DMS53 (cell line): ENCODE results near the gene GLB1L.
A peak's percentile ranks its signal among the peaks of the same experiment; 100 is the strongest.

Source experiments
- DNase-seq: peaks from one replicate; lab custom pipeline; 2025; lab: John Stamatoyannopoulos, UW

Gene GLB1L

DNA sequence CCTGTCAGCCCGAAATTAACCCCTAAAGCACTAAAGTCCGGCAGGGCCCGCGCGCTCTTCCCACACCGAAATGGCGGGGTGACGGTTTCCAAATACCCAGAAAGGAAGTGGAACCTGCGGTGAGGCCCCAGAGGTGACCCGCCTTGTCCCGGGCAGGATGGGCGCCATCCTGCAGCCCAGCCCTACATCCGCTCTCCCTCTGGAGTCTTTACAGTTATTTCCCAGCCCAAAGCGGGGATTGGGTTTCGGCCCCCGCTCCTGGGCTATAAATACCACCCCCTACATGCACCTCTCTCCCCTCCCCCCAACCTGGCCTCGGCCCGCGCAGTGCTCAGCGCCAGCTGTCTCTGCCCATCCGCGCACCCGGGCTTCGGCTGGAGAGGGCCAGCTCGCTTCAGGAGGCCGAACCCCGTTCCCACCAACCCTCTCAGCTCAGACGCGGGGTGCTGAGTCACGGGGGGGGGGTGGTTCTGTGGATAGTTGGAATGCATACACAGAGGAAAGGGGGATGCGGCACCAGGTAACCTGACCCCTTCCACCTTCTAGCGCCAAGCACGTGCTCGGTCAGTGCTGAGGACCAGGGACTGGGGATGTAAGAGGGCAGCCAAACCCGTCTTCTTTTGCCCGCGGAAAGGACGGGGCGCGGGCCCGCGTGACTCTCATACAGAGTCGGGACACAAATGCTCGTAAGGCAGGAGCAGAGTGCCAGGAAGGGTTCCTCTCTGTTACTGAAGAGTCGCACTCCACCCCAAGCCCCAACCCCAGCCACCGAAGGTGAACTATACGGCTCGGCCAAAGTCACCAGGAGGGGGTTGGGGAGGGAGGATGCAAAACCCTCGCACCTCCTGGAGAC lies 7.9 kb upstream of the GLB1L start, which contains the start of gene TUBA4B:
Gene TUBA4B, plus strand, starts transcription at position 344 of the 853 bp plus-strand sequence. Its CDS starts 165 bp downstream, at position 509.
- peak; percentile 69 for DNase-seq

DNA sequence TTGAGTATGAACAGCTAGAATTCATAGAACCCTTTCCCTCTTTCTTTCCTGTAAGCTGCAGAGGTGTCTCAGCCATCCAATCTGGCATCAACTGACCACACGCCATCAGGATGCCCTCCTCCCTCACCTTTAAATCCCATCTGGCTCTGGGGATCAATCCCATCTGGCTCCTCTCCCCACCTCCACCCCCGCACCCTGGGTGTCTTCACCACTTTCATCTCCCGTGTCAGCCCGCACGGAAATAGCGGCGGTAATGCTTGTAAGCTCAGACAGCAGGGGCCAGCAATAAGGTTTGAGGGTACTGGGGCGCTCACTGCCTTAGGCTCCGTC lies 7.3 kb upstream of the GLB1L start:
- peak; percentile 61 for DNase-seq

DNA sequence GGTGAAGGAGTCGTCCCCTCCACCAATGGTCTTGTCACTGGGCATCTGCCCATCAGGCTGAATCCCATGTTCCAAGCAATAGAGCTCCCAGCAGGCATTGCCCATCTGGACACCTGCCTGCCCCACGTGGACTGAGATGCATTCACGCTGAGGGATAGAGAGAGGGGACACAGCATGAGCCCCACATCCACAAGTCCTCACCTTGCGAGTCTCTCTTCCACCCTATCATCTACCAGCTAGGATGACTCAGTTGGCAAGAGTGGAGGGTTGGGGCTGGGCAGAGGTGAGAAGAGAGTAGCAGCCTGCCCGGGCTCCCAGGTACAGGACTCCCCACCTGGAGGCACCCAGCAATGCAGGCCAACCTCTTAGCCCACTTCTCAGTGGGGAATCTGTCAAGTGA lies 6.8 kb upstream of the GLB1L start:
- peak; percentile 58 for DNase-seq

DNA sequence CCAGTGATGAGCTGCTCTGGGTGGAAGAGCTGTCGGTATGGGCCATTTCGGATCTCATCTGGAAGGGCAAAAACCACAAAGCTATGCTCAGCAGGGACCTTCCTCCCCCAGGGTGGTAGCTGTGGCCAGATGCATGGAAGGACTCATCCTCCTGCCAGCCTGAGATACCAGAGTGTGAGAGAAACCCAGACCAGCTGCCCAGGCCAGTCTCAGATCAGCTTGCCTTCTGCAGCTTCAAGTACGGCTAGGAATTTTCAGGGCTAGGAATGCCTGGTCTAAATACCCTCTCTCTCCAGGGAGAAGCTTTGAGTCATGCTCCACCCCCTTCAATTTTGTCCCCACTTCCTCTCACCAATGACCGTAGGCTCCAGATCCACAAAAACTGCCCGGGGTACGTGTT lies 6.4 kb upstream of the GLB1L start:
- no peak for DNase-seq

DNA sequence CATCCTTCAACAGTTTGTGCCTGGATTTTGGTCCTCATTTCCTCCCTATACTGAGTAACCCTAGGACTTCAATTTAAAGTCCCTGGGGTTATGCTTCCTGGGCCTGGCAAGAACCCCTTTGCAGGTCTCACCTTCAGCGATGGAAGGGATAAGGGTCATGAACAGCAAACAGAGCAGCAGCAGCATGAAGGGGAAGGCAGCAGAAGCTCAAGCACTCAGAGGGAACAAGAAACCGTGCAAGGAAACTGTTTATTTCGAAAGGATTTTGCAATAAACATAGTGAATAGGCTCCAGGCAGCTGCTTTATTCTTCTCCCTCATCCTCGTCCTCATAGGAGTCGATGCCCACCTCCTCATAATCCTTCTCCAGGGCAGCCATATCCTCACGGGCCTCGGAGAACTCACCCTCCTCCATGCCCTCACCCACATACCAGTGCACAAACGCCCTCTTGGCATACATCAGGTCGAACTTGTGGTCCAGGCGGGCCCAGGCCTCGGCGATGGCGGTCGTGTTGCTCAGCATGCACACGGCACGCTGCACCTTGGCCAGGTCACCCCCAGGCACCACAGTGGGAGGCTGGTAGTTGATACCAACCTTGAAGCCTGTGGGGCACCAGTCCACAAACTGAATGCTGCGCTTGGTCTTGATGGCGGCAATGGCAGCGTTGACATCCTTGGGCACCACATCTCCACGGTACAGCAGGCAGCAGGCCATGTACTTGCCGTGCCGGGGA lies 5.0 kb upstream of the GLB1L start:
- peak; percentile 56 for DNase-seq

DNA sequence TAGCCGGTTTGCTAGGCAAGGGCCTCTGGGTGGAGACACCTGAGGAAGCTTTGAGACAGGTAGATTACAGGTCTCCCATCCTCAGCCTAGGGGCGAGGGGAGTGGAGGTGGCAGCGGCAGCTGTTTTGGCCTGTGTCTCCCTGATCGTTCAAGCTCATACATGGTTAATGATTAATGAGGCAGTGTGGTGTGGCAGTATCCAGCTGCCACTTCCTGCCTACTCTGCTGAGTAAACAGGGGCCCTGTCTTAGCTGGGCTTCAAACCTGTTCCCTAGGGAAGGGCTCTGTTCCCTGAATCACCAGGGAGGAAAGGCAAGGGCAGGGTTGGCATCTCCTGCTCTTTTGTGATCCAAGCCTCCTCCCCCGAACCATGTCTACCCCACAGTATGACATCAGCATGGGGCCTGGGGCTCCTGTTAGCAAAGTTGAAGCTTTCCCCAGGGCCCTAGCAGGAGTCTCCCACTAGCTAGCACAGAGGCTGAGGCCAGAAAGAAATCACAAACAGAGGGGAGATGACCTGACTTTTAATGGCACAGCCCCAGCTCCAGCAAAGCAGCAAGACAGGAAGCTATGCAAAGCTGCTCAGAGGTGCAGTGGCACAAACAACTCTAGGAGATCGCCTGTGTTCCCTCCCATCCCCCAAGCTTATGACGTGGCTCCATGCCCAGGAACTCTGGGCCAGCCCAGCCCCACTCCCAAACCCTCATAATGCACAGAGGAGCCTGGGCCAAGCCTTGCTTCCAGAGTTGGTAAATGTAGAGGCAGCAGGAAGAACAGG lies 4.1 kb upstream of the GLB1L start:
- DNase-seq = peak; percentile 97

DNA sequence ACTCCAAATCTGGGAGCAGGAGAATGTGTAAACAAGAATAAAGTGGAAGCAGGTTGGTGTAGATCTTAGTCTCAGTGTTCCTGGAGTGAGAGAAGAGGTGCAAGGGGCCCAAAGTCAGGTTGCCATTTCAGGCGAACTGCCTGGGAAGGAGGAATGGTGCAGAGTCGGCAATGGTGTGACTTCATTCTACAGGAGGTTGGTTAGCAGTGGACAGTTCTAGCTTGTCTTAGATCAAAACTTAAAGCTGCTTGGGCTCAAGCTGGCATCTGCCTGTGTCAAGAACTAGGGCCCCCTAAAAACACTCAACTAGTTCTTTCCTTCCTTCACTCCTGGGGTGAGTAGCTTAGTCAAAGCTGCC lies 3.6 kb upstream of the GLB1L start:
- no peak for DNase-seq

DNA sequence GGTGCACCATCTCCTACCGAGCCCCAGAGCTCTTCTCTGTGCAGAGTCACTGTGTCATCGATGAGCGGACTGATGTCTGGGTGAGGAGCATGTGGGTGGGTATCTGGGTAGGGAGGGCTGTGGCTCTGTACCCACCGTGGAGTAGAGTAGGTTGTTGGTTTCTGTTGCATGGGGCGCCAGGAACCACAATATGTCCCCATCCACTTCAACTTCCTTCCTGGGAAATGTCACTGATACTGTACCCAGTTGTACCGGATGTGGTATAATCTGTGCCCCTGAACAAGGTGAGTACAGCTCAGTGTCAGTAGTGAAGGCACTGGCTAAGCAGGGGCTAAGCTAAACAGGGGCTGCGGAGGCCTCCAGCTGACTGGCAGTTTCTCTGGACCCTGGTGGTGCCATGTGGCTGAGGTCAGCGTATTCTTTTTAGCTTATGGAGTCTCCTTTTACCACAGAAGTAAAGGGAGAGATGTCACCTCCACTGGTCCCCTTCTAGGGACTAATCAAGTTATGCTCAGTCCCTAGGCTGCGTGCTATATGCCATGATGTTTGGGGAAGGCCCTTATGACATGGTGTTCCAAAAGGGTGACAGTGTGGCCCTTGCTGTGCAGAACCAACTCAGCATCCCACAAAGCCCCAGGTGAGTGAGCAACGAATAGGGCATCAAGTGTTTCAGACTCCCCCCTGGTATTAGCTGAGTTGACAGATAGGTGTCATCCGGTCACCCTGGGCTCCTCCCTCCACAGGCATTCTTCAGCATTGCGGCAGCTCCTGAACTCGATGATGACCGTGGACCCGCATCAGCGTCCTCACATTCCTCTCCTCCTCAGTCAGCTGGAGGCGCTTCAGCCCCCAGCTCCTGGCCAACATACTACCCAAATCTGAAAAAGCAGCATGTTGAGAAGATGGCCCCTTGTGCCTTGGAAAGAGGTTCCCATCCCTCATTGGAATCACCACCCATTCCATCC lies 2.7 kb upstream of the GLB1L start:
- peak; percentile 24 for DNase-seq

DNA sequence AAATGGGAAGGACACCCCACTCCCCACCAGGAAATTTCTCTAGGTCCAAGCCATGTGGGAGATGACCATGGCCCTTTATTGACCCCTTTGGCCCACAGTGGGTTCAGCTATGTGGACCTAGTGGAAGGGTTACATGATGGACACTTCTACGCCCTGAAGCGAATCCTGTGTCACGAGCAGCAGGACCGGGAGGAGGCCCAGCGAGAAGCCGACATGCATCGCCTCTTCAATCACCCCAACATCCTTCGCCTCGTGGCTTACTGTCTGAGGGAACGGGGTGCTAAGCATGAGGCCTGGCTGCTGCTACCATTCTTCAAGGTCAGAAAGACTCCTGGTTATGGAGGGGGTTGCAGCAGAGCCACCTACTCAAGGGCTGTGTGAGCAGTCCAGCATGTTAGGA lies 1.3 kb upstream of the GLB1L start:
- no peak for DNase-seq

DNA sequence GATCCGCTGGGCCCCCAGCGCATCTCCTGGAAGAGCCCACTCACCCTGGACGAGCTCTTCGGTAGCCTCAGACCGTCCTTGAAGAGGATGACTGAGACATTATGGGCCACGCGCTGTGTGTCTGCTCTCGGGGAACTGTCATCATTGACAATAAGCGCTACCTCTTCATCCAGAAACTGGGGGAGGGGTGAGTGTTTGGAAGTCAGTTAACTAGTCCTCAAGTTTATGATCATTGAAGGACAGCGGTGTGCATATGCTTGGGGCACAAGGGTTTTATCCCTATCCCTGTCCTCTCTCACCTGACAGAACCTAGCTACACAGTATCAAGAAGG lies 621 bp upstream of the GLB1L start:
- DNase-seq = peak; percentile 48

DNA sequence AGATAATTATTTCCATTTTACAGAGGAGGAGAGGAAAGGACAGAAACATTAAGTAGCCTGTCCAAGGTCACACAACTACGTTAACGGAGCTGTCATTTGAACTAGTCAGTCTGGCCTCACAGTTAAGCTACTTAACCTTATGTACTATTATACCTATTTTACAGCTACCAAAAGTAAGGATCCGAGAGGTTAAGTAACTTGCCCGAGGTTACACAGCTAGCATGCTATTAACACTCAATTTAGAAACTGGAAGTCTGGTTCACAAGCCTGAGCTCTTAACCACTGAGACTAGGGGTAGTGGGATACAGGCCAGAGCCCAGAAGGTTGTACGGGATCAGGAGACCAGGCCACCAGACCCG lies 476 bp downstream of the GLB1L start:
- no peak for DNase-seq

DNA sequence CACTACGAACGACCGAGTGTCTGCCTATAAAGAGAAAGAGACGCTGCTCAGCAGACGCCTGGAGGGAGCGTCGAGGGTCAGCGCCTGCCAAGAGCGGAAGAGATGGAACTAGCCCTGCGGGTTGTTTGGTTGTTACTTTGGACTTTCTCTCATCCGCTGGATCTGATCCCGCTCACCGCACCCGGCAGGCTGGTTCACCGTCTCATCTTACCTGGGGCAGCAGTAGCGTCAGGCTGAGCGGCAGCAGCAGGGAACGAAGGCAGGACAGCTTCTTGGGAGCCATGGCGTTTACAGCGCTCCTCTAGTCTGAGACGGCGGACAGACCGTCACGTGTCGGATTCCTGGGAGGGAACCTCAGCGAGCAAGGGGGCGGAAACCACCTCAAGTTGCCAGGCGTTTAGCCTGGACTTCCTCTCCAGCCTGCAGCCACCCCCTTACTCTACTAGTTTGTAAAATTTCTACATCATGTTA lies 1.9 kb downstream of the GLB1L start:
- no peak for DNase-seq

DNA sequence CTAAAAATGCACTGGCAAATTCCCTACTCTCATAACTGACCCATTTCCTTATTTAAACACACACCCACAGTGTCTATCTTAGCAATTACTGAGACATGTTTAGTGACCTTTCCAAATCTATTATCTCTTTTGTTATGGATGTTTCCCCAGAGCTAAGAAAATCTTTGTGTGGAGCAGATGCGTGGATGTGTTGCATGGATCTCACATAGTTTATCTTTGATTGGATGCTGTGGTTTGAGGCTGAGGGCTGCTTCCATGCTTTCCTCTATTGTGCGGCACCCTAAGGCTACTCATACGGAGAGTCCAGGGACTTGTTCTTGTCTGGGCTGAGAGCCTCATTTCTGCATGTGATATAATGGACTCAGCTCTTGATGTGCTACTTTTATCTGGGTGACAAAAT lies 10.9 kb downstream of the GLB1L start:
- no peak for DNase-seq

DNA sequence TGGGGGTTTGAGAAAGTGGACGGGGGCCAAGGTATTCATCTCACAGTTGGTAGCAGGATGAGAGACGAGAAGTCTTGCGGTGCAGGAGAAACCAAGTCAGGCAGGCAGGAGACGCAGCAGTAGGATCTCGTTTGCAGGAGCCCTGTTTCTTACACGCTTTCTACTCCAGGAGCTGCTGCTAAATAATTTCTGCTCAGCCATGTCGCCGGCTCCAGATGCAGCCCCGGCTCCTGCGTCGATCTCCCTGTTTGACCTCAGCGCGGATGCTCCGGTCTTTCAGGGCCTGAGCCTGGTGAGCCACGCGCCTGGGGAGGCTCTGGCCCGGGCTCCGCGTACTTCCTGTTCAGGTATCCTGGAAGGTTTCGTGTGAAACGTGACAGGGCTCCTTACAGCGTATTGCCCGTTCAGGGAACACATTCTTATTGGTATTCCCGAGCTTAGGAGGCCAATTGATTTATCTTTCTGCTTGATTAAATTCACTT lies 15.1 kb downstream of the GLB1L start:
- peak; percentile 80 for DNase-seq

DNA sequence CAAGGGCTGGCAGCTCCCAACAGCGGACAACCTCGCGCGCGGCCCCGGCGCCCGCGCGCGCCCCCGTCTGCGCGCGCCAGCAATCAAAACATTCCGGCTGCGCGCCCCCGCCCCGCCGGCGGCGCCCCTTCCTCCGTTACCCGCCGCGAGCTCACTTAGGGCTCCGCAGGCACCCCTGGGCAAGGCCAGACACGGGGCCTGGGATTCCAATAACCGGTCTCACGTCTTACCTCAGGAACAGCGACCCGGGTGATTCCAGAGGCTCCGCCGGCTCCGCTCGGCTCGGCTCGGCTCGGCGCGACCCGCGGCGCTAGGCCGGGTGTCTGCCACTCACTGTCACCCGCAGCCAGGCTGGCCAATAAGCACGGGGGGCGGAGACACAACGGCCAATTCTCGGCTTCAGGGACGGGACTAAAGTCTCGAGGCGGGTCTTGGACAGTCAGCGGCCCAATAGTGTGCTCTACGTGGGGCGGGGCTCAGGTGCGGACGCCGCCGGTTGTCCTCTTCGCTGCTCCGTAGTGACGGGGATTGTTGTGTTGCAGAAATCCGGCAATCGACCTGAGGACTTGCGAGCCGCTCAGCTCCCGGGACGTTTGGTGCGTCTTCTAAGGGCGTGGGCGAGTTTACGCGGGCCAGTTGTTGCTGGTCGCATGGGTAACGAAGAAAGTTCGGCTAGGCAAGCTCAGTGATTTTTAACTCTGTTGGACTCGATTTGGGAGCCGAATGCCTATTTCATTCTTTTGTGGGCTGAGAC lies 15.8 kb downstream of the GLB1L start, which contains the start of the genes ANKZF1 and ATG9A:
Gene ANKZF1, plus strand, starts transcription at position 502 of the 754 bp plus-strand sequence. CDS start 452 bp downstream, outside the sequence.
Gene ATG9A, minus strand, starts transcription at position 332 of the 754 bp plus-strand sequence. CDS start 1,612 bp downstream, outside the sequence.
- peak; percentile 99 for DNase-seq

DNA sequence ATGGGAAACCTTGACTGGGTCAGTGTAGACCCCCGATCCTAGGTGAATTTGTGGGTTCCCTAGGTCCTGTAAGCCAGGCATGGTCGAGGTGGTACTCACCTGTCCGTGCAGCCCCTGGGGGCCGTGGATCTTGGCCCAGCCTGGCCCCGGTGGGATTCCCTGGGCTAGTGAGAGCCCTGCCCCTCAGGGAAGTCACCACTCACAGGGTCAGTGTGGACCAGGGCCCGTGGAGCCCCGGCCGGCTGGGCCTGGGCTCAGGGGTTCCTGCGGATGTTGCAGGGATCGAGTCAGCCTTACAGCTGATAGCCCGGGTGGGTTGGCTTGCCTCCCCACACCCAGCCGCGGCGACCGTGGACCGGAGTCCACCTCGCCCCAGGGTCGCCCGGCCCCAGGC lies 16.3 kb downstream of the GLB1L start:
- DNase-seq = no peak

DNA sequence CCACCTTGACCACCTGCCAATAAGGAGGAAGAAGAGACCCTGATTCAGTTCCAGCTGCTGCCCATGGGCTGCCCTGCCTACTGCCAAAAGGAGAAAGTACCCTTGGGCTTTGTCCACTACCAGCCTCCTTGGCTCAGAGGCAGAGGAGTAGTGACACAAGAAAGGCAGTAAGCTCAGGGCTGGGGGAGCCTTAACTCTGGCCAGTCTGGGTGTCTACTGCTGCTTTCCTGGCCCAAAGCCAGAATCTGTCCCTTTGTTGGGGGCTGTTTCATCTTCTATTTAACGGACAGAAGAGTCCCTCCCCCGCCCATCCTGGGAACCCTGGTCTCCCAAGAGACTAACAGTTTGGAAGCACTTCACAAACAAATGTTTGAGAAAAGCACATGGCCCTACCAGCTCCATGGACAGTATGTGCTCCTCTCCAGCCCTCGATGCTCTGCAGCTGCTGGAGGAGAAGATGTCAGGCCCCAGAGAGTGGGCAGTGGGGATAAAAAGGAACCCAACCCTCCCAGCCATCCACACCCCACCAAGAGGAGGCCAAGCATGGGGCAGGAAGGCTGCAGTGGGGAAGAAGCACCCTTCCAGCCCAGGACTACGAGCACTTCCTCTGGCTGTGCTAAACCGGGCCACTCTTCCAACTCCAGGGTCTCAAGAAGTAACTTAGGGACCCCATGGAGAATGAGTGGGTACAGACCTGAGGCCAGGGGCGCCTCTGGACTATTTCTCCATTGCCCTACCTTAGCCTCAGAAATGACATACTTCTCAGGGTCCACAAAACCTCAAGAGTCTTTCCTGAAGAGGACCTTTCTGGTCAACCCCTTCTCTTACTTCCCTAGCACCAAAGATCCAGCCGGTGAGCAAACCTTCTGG lies 17.0 kb downstream of the GLB1L start:
- peak; percentile 22 for DNase-seq

DNA sequence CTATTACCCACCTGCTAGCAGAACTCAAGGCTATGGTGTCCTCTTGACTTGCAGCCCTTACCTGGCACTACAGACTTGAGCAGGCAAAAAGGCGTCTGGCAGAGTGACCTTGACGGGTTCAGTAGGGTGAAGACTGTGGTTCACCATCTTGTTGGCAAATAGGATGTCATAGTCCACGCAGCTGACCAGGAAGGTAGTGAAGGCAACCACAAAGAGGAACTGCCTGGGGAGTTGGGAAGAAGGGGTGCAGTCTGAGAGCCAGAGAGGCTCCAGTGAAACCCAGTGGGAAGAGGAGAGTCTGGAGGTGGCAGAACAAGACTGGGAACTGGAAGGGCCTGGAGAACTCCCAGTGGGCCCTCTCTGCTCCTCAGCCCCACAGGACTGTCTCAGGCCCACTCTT lies 19.9 kb downstream of the GLB1L start:
- no peak for DNase-seq

DNA sequence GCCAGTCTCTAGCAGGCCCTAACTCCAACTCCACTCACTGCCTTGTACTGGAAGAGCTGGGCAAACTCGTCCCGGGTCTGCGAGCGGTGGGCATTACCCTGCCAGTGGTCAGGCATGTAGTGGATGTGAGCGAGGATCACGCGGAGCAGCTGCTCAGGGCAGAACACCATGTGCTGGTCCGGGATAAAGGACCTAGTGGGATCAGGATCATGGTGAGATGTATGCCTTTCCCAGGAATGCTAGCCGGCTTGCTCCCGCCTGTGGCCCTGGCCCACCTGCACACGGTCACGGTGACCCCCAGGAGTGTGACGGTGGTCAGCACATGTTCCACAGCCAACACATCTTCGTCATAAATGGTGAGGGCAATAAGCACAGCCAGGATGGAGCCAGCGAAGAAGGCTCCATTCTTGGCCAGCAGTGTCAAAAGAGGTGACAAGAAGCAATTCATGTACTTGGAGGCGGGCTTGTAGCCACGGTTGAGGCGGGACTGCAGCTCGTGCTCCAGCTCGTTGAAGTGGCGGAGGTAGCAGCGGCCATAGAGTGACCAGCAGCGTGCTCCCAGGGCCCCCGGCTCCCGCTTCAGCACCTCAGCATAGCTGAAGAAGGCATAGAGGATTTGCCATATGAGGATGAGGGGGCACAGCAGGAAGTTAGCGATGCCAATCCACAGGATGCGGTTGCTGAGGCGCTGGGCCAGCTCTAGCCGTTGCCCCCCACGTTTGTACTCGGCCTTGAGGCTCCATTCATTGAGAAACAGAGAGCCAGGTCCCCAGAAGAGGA lies 21.2 kb downstream of the GLB1L start:
- no peak for DNase-seq
